ENCODE measurements around the gene KRT3.

KRT3 gene

GRCh38 chr12:52805000-52805399 is 9.1 kb upstream of the KRT3 start:
- TF ChIP-seq SIN3A (IDR thresholded peaks at IDR 0.05; ENCODE audit: borderline replicate concordance, insufficient read depth, low read length) = no peak
- no peak for TF ChIP-seq TAF1 (IDR thresholded peaks at IDR 0.05; ENCODE audit: borderline replicate concordance, insufficient read depth, low read length)
- no peak for TF ChIP-seq POLR2AphosphoS5 (IDR thresholded peaks at IDR 0.05; ENCODE audit: low read depth, low read length)
- TF ChIP-seq FOXP2 (optimal IDR thresholded peaks at IDR 0.05; ENCODE audit: borderline replicate concordance, extremely low read depth, extremely low read length, insufficient read depth) = no peak
- no peak for TF ChIP-seq REST (IDR thresholded peaks at IDR 0.05; ENCODE audit: insufficient read depth in 1 of 2, low read depth in 2 of 2, low read length in 2 of 2)

GRCh38 chr12:52802442-52802841 is 6.5 kb upstream of the KRT3 start:
- TF ChIP-seq TAF1 (IDR thresholded peaks at IDR 0.05; ENCODE audit: borderline replicate concordance, insufficient read depth, low read length) (no peak), REST (IDR thresholded peaks at IDR 0.05; ENCODE audit: insufficient read depth in 1 of 2, low read depth in 2 of 2, low read length in 2 of 2) (no peak), FOXP2 (optimal IDR thresholded peaks at IDR 0.05; ENCODE audit: borderline replicate concordance, extremely low read depth, extremely low read length, insufficient read depth) (no peak), POLR2AphosphoS5 (IDR thresholded peaks at IDR 0.05; ENCODE audit: low read depth, low read length) (no peak), SIN3A (IDR thresholded peaks at IDR 0.05; ENCODE audit: borderline replicate concordance, insufficient read depth, low read length) (no peak)

- no peak for TF ChIP-seq POLR2AphosphoS5 (IDR thresholded peaks at IDR 0.05; ENCODE audit: low read depth, low read length)
- no peak for TF ChIP-seq REST (IDR thresholded peaks at IDR 0.05; ENCODE audit: insufficient read depth in 1 of 2, low read depth in 2 of 2, low read length in 2 of 2)
- TF ChIP-seq FOXP2 (optimal IDR thresholded peaks at IDR 0.05; ENCODE audit: borderline replicate concordance, extremely low read depth, extremely low read length, insufficient read depth) = no peak
Measured at GRCh38 chr12:52801773-52802172, 5.9 kb upstream of the KRT3 start.

GRCh38 chr12:52800259-52800917 is 4.5 kb upstream of the KRT3 start:
- no peak for TF ChIP-seq TAF1 (IDR thresholded peaks at IDR 0.05; ENCODE audit: borderline replicate concordance, insufficient read depth, low read length)
- TF ChIP-seq REST (IDR thresholded peaks at IDR 0.05; ENCODE audit: insufficient read depth in 1 of 2, low read depth in 2 of 2, low read length in 2 of 2) = no peak
- TF ChIP-seq SIN3A (IDR thresholded peaks at IDR 0.05; ENCODE audit: borderline replicate concordance, insufficient read depth, low read length) = no peak
- no peak for TF ChIP-seq FOXP2 (optimal IDR thresholded peaks at IDR 0.05; ENCODE audit: borderline replicate concordance, extremely low read depth, extremely low read length, insufficient read depth)
- no peak for TF ChIP-seq POLR2AphosphoS5 (IDR thresholded peaks at IDR 0.05; ENCODE audit: low read depth, low read length)
